Suppressor macrophage (primary cell): ENCODE data around the gene ALX4.

Experiments
- DNase-seq, 4 experiments: peaks; one replicate each; pipeline ENCODE4 v3.0.0-alpha.2; 2020 to 2022

Gene ALX4

DNA sequence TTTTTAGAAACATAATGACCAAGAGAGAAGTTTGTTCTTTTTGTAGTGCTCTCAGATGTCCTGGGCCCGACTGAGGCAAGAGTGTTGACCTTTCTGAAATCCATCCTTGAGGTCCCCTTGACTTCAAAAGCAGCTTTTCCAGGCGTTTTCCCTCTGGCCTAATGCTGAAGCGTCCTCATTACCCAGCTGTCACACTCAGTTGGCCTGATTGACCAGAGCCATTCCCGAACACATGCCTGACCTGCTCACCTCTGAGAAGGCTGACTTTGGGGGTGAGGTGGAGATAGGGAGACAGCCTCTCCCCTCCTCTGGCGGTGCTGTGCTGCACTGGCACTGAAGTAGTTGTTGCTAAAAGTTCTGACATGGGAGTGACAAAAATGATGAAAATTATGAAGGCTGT lies 66.9 kb downstream of the ALX4 start:
- no peak for DNase-seq

DNA sequence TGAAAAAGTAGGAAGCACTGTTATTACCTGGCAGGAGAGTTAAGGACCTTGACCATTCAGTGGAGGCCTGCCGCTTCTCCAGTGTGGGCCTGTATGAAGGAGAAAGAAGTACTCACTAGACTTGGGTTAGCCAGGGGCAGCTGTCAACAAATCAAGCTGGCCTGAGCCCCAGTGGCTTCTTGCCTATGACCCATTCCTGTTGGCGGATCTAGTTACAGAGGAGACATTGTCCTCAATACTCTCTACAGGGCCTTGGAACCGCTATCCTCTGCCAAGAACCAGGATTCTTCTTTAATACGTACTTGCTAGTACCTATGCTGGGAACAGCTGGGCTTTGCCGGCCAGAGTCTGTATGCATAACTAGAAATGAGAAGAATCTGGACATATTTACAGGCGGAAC lies 68.1 kb downstream of the ALX4 start:
- DNase-seq = no peak

DNA sequence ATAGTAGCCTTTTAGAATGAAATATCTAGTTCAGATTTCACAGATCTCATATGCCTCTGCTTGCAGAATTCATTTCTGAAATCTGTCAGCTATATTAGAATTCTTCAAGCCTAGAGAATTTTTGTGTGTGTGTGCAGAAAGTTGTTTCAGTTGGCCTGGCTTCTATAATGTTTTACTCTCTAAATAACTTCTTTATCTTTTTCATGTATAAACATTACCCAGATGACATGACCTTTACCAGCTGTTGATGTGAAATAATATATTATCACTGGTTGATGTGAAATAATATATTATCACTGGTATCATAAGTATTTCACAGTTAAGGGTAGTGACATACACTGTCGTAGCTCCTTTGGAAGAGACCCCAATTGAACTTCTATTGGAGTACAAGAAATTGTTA lies 72.8 kb downstream of the ALX4 start:
- DNase-seq = no peak

DNA sequence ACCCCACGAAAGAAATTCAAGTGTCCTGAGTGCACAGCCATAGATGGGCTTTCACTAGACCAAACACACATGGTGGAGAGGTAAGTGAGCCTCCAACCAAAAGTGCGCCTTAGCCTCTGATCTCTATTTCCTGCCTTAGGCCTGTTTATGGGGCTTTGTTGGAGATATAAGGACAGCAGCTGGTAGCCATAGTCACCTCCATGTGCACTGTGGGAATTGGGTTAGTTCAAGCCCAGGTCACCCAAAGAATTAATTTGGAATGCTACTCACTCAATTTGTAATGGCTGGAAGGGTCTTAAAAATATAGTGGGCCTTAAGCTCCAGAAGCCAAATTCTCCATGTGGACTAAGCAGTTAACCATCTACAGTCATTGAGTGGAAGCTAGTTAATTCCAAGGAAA lies 73.6 kb downstream of the ALX4 start:
- DNase-seq = no peak

DNA sequence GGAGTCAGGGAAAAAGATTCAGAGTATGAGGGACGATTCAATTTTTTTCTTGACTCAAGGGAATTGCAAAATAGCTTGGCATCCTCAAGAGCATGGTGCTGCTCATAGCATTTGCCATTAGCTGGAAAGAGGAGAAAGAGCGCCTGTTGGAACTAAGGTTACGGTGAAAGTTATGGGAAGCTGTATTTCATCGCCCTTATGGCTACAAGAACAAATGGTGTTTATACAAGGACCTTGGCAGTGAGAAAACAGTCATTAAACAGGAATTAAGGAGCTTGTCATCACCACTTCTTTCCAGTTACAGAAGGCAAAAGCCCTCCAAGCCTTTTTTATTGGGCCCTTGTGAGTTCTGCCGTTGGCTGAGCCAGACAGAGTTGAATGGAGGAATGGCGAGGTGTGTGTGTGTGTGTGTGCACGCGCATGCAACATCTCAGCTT lies 74.2 kb downstream of the ALX4 start:
- DNase-seq = no peak

DNA sequence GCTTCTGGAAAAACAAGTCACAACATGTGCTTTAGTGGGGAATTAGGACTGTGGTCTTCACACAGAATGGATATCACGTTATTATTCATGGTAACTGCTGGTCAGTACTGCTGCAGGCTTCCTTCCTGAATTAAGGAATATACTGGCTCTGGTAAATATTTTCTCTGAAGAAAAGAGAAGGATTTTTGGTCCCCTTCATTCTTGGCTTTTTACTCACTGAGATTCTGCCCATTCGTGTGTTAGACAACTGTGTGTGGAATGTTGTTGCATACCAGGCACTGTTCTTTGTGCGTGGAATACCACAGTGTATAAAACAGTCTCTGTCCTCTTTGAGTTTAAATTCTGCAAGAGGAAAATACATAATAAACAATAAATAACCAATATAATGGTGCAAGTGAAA lies 80.3 kb downstream of the ALX4 start:
- DNase-seq = no peak

DNA sequence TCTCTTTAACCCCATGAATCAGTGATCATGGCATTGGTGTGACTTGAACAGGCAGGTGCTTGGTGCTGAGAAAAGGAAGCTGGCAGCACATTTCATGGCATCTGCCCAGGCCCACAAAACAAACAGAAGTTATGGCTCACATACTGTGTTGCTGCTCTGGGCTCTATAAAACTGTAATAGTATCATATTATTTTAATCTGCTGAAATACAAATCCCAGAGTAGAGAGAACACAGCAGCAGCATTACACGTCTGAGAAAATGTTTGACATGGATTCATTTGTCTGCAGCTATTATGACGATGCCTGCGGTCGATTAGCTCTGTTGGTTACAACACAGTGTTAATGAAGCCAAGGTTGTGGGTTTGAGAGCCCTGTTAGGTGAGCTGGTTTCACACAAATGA lies 80.8 kb downstream of the ALX4 start:
- no peak for DNase-seq

DNA sequence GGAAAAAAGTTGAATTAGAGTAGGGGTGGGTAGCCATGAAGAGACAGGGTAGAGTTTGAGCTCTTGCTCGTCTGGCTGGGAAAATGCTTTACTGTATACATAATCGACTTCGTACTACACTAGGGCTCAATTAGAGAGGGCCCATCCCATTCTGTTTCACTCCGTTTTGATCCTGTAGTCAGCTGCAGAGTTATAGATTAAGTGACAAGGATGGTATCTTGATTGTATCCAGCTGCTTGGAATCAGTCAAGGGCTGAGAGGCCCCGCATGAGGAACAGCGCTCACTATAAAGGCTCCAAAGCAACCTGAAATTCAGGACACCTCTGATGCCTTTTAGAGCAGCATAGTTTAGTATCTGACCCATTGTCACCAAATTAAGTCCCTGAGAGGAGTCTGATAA lies 81.6 kb downstream of the ALX4 start:
- DNase-seq = no peak

DNA sequence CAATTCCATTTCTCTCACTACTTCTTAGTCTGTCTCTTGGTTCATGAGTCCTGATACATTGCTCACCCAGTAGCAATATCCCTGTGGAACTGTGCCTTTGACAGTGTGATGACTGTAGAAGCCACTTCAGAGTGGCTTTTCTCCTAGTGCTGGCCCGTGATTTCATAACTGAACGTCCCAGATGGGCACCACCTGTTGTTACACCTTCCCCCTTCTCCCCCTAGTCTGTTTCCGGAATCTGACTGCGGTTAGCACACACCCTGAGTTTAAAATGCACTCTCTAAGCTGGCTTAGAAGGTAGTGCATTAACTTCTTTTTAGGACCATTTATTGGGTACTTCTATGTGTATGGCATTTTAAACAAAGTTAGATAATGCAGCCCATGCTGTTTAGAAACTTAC lies 83.0 kb downstream of the ALX4 start:
- DNase-seq = no peak

DNA sequence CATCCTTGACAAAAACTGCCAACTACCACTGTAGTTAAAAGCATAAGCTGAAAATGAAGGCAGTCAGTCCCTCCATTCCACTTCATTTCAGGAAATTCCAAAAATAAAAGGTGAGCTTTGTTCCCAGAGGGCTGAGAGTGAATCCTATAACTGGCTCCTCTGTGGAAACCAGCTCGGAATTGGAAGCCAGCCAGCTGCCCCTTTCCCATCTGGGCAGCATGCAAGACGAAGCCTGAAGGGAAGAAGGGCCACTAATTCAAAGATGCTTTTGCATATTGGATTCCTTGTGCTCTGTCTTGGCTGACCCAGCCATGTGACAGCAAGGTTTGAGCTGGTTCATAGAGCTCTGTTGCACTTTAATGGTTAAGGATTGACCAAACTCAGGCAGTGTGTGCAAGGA lies 83.4 kb downstream of the ALX4 start:
- no peak for DNase-seq

DNA sequence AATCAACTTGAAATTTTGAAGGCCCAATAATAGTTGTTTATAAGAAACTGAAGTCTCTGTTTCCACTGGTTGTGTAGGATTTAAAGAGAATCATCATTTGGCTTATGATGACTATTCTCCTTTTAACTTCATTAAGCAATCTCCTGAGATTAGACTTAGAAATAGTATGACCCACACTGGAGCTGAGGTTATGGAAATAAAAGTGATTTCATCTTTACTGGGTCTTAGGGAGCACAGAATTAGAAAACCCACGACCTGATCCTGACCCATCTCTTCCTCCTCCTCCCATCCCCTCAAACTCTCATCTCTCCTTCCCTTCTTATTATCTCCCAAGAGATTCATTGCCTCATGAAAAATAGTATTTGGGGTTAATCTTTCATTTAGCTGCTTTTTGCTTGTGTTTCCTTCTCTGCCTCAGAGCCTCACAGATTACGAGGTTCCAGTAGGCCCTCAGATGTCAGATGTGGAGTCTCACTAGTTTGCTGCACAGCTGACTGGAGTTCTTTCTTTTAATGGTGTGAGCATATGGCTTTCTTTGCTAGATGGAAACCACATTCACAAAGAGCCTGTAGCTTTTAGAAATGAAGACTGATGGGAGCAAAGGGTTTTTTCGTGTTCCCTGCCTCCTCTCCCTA lies 85.0 kb downstream of the ALX4 start:
- no peak for DNase-seq

DNA sequence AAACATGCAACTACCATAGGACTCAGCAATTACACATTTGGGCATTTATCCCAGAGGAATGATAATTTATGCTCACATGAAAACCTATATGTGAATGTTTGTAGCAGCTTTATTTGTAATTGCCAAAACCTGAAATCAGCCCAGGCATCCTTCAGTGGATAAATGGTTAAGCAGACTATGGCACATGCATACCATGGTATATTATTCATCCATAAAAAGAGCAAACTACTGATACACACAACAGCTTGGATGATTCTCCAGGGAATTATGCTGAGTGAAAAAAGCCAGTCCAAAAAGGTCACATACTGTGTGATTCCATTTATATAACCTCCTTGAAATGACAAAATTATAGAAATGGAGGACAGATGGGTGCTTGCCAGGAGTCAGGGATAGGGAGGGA lies 86.7 kb downstream of the ALX4 start:
- no peak for DNase-seq

DNA sequence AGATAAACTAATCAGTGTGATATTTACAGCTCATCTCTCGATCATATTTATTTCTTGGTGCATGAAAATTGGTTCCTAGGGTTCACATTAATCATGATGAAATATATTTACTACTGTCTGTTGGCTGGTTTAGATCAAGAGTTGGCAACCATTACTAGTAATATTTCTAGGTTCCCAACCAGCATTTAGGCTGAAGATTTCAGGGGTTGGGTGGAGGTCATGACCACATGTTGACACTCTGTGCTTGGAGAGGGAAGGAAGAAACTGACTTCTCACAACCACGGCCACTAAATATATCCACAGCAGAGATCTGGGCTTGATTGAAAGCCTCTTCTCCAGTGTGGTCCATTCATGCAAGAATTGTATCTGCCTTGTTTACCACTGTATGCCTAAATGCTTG lies 87.9 kb downstream of the ALX4 start:
- no peak for DNase-seq

DNA sequence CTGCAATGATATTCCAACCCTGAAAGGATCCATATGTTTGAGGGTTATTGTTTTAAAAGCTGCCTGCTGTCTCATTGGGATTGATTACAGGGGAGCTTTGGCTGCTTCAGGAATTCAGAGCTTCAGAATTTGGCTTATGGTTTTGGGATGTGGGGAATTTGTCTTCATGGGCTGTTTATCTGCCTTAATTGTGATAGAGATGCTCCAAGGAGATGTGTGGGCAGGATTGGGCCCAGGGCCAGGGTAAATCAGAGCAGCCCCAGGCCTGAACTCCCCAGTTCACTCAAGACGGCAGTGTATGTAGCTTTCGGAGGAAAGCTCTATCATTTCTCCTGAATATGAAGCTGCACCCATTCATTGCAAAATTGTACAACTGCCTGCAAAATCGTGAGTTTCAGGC lies 88.5 kb downstream of the ALX4 start:
- DNase-seq = no peak

DNA sequence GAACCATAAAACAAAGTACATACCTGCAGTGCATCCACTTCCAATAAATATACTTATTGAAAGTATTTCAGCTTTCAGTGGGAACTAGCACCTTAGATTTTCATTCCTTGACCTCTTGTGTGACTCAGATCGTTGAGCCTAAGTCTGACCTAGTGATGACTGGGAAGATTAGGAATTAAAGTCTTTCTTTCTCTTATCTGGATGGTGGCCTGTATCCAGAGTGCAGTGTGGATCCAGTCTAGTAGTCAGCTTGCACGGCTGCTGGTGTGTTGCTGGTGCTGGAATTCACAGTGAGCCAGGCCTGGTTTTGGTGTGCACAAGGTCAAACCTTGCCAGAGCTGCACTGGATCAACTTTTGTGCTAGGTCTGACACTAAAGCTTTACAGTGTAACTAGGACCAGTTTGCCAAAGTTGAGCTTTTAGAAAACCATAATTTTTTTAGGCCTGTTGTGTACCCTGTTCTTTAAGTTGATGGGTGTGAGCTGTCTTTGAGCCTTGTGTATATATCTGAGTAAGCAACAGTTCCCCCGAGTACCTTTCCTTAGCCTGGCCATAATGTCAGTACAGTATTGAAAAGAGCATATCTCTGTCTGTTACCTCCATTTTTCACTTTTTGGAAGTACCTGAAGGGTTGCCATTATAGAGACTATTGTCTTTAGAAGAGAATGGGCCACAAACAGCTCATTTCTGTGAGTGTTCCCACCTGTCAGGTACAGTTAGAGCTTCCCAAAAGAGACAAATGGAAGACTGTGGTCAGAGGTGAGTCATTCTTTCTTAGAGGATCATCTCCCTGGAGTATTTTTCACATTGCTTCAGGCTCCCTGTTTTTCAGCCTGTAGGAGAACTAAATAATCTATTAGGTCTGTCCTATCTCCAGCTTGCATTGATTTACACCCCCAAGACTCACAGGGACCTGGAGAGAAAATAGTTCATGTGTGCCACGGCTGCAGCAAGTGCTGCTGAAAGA lies 89.8 kb downstream of the ALX4 start:
- no peak for DNase-seq

DNA sequence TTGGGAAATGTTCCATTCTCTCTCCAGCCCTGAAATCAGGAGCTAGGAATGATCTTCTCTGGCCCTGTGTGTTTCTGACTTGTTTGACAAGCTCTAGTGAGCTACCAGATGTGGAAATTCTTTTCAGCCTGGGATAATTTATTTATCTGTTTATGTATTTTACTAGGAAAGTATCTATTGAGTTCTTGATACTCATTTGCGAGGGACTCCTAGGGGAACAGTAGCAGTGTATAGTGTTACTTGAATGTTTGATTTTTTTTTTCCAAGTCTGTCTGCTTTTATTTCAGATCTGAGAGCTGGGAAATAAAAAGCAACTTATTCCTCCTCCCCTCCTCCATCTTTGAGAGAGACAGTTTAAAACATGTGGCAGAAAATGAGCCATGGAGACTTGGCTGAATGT lies 92.5 kb downstream of the ALX4 start:
- no peak for DNase-seq

DNA sequence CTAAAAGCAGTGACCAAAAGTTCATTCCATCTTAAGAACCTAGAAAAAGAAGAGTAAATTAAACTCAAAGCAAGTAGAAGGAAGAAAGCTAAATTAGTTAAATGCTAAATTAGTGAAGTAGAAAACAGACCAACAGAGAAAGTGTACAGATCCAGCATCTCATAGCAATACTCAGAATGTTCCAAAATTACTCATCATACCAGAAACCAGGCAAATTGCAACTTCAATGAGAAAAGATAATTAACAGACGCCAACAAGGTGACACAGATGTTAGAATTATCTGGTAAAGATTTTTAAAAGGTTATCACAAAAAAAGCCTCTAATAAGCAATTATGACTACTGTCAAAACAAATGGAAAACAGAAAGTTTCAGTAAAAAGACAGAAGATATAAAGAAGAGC lies 96.8 kb downstream of the ALX4 start:
- DNase-seq = no peak

DNA sequence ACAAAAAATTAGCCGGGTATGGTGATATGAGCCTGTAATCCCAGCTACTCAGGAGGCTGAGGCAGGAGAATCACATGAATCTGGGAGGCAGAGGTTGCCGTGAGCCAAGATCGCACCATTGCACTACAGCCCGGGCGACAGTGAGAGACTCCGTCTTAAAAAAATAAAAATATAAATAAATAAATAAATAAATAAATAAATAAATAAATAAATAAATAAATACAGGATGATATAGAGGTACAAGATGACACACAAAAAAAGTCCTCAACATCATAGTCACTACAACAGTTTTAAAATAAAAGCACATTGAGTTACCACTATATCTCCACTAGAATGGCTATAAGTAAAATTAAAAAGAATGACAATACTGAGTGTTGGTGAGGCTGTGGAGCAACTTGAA lies 97.8 kb downstream of the ALX4 start:
- DNase-seq = no peak
